ENCODE results near the gene SUN2.

GRCh38 chr22:38793721-38794466 lies 38.1 kb upstream of the SUN2 start, which contains the start of gene DNAL4:
- TF ChIP-seq CBX8 (IDR thresholded peaks at IDR 0.05; ENCODE audit: borderline replicate concordance, extremely low read depth, low read depth, low read length, poor library complexity, severe bottlenecking) (no peak), CTCF (IDR thresholded peaks at IDR 0.05 in 2 of 3, conservative IDR thresholded peaks at IDR 0.05 in 1 of 3; ENCODE audit: insufficient read depth in 2 of 3, low read depth in 1 of 3, low read length in 3 of 3) (no peak), PTRF (tag; IDR thresholded peaks at IDR 0.05) (no peak), ZFP1 (CRISPR knock-in tag; IDR thresholded peaks at IDR 0.05) (no peak), GTF3C2 (IDR thresholded peaks at IDR 0.05; ENCODE audit: borderline replicate concordance, extremely low read depth, insufficient read length) (no peak), EZH2 (IDR thresholded peaks at IDR 0.05; ENCODE audit: borderline replicate concordance, low read depth, low read length) (no peak), EHMT2 (IDR thresholded peaks at IDR 0.05) (no peak), SRF (CRISPR knock-in tag; IDR thresholded peaks at IDR 0.05) (peak in 1 of 2 experiments; percentile 74; a peak in 1 of 4 replicates), FOXA1 (IDR thresholded peaks at IDR 0.05; ENCODE audit: borderline replicate concordance) (no peak), GATAD2A (IDR thresholded peaks at IDR 0.05) (no peak), HLTF (IDR thresholded peaks at IDR 0.05) (no peak), ZNF146 (CRISPR knock-in tag; IDR thresholded peaks at IDR 0.05; ENCODE audit: unreplicated experiment) (no peak)
- TF ChIP-seq, protein P1, sequence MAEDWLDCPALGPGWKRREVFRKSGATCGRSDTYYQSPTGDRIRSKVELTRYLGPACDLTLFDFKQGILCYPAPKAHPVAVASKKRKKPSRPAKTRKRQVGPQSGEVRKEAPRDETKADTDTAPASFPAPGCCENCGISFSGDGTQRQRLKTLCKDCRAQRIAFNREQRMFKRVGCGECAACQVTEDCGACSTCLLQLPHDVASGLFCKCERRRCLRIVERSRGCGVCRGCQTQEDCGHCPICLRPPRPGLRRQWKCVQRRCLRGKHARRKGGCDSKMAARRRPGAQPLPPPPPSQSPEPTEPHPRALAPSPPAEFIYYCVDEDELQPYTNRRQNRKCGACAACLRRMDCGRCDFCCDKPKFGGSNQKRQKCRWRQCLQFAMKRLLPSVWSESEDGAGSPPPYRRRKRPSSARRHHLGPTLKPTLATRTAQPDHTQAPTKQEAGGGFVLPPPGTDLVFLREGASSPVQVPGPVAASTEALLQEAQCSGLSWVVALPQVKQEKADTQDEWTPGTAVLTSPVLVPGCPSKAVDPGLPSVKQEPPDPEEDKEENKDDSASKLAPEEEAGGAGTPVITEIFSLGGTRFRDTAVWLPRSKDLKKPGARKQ (CRISPR knock-in tag; IDR thresholded peaks at IDR 0.05): no peak
